A549 (cell line): ENCODE data around the gene SH3BGR.

Experiments used
- HEYL ChIP-seq: fragments of 250-450 bp; sonication (Bioruptor Pico); IDR thresholded peaks from 2 replicates; pipeline ENCODE4 v1.8.0; 2021; ENCODE audit warnings: mild to moderate bottlenecking, moderate library complexity
- NFE2L2 ChIP-seq: fragments of 150-350 bp; conservative IDR thresholded peaks from 2 replicates; pipeline ENCODE4 v1.6.1; 2014; ENCODE audit warnings: low read length
- ZFP36 ChIP-seq: fragments of 450-650 bp; IDR thresholded peaks from 2 replicates; pipeline ENCODE4 v1.6.1; 2014; ENCODE audit warnings: borderline replicate concordance; ENCODE audit not compliant: partially characterized antibody

DNA sequence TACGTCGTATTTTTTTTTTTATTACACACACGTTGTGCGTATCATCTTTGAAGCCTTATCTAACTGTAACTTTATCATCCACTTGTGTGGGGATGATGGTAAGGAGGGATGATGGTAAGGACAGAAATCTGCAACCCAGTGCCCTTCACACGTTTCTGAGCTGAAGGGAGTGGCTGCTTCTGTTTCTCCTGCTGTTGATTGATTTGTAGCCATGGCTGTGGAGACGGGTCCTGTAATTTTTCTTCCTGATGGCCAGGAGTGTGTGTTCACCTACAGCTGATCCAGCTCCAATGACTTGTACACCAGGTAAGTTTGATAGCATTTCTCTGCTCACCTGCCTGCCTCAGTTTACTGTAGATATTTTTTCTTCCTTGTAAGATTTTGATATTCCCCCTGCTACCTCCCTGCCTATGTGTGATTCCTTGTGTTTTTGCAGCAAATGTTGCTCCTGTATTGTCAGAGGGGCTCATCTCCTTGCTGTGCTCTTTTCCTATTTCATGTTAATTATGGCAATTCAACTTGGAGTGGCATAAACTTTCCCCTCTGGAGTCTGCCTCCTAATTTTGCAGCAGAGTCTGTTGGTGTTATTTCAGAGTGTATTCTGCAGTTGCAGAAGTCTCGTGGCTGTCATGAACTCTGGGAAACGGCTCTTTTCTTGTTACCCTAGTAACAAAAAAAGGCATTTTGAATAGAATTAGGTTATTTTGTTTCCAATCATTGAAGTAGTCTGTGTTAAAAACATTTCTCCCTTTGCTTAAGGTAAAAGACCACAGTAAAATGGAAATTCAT lies 64.1 kb downstream of the SH3BGR start:
- TF ChIP-seq ZFP36 (no peak), HEYL (CRISPR knock-in tag) (no peak), NFE2L2 (no peak)
